PC-3 (cell line): Measurements from ENCODE around the gene ISM1. TPM values are rescaled to one million over a fixed set of nuclear protein-coding genes. Genes with fewer than 3 reads are reported as not detected.

Experiments
- ATAC-seq: fragments of 200-7000 bp; cut with Tn5 transposase; 2 replicates; pipeline ENCODE4 v1.9.1; 2020; ENCODE audit warnings: mild to moderate bottlenecking, moderate library complexity
- BruUV-seq: library from RNA; stranded (reverse); fragments of 400-500 nt; replicated peaks from 2 replicates; lab custom pipeline; 2021; lab: Mats Ljungman, UMichigan
- CTCF ChIA-PET: fragments of 300-600 bp; sonication (Branson Sonifier 250); formaldehyde crosslinking; loops from one replicate; lab custom pipeline; 2022; ENCODE audit warnings: antibody characterized with exemption; lab: Charles Lee
- POLR2A ChIA-PET: fragments of 300-600 bp; sonication (Branson Sonifier 250); formaldehyde crosslinking; loops from one replicate; lab custom pipeline; 2022; ENCODE audit warnings: antibody characterized with exemption; ENCODE audit not compliant: unreplicated experiment; lab: Charles Lee
- DNase-seq: peaks from one replicate; pipeline ENCODE4 v3.0.0-alpha.2; 2015
- H2AFZ ChIP-seq: fragments of 300-600 bp; sonication (generic); 2 replicates; pipeline ENCODE4 v1.6.0; 2016; ENCODE audit warnings: antibody characterized with exemption, low read length
- H3F3A ChIP-seq: fragments of 300-600 bp; sonication (generic); one replicate; pipeline ENCODE4 v1.6.0; 2017; ENCODE audit warnings: antibody characterized with exemption, low read length, control low read depth, mild to moderate bottlenecking; ENCODE audit not compliant: unreplicated experiment
- H3K27ac ChIP-seq: fragments of 300-600 bp; sonication (generic); 2 replicates; pipeline ENCODE4 v1.5.1; 2016; ENCODE audit warnings: mild to moderate bottlenecking, low read length
- H3K27me3 ChIP-seq: fragments of 300-600 bp; sonication (generic); 2 replicates; pipeline ENCODE4 v1.6.1; 2016; ENCODE audit warnings: low read length, mixed read lengths
- H3K36me3 ChIP-seq: fragments of 300-600 bp; sonication (generic); 2 replicates; pipeline ENCODE4 v1.6.1; 2016; ENCODE audit warnings: low read depth, mixed run types, low read length, mixed read lengths
- H3K4me1 ChIP-seq: fragments of 300-600 bp; sonication (generic); 2 replicates; pipeline ENCODE4 v1.5.1; 2016; ENCODE audit warnings: low read length; ENCODE audit not compliant: insufficient read depth
- H3K4me2 ChIP-seq: fragments of 300-600 bp; sonication (generic); 2 replicates; pipeline ENCODE4 v1.6.0; 2016; ENCODE audit warnings: low read length
- H3K4me3 ChIP-seq: fragments of 300-600 bp; sonication (generic); 2 replicates; pipeline ENCODE4 v1.5.1; 2016; ENCODE audit warnings: mild to moderate bottlenecking, low read length, mixed read lengths
- H3K79me2 ChIP-seq: fragments of 300-600 bp; sonication (generic); 2 replicates; pipeline ENCODE4 v1.6.1; 2017; ENCODE audit warnings: low read length, mixed read lengths
- H3K9ac ChIP-seq: fragments of 300-600 bp; sonication (generic); 2 replicates; pipeline ENCODE4 v1.6.0; 2016; ENCODE audit warnings: mild to moderate bottlenecking, low read length
- H3K9me2 ChIP-seq: fragments of 300-600 bp; sonication (generic); replicated peaks from 2 replicates; pipeline ENCODE4 v1.6.1; 2016; ENCODE audit warnings: mixed run types, low read length, mixed read lengths
- H3K9me3 ChIP-seq: fragments of 300-600 bp; sonication (generic); 2 replicates; pipeline ENCODE4 v1.6.1; 2016; ENCODE audit warnings: low read length, mixed read lengths
- H4K20me1 ChIP-seq: fragments of 300-600 bp; sonication (generic); 2 replicates; pipeline ENCODE4 v1.6.1; 2016; ENCODE audit warnings: low read length, mixed read lengths
- EZH2 ChIP-seq: fragments of 300-600 bp; sonication (generic); IDR thresholded peaks from one replicate; pipeline ENCODE4 v1.6.1; 2017; ENCODE audit warnings: antibody characterized with exemption, mild to moderate bottlenecking, low read length; ENCODE audit not compliant: unreplicated experiment
- EZH2phosphoT487 ChIP-seq: fragments of 300-600 bp; sonication (generic); IDR thresholded peaks from 2 replicates; pipeline ENCODE4 v1.6.1; 2018; ENCODE audit warnings: mild to moderate bottlenecking, antibody characterized with exemption, low read length, borderline replicate concordance
- intact Hi-C: fragments of 100-400 bp; cut with micrococcal nuclease; formaldehyde crosslinking; loops from 2 replicates; pipeline ENCODE4 v1.9.0; 2023
- total RNA-seq: library from RNA; depleted of rRNA; stranded (reverse); fragments of >200 nt; gene quantifications from 2 replicates; pipeline ENCODE4 v1.2.3, GENCODE V29; 2014
- TF ChIP-seq, protein P1 (sequence below): fragments of 300-600 bp; sonication (generic); conservative IDR thresholded peaks from 2 replicates; pipeline ENCODE4 v1.5.1; 2017; ENCODE audit warnings: antibody characterized with exemption, low read depth, mild to moderate bottlenecking, low read length

The ISM1 gene
- total RNA-seq, 1 experiment from 2014 or later: not detected

DNA sequence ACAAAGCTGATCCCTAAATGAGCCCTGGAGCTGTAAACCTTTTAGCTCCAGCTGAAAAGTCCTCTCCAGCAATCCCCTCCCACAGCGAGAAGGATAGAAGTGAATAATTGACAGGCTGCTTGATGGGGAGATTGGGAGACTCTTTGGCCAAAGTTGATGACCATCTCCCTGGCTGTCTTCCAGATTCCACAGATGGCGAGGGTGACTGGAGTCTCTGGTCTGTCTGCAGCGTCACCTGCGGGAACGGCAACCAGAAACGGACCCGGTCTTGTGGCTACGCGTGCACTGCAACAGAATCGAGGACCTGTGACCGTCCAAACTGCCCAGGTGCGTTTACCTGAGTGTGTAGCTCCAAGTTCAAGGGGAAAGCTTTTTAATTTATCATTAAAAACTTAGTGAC lies 67.3 kb downstream of the ISM1 start:
- H3K27me3 ChIP-seq: peaks cover 23% of the 10 kb centered on the region
- ChIA-PET POLR2A (no interaction called here), CTCF (interaction anchor here (0.6 kb wide), 1 partner anchor 391 kb away, joined by 4 read pairs; no protein-coding TSS in a partner anchor)
- no peaks in the 10 kb centered on the region for H3K9me3 ChIP-seq
- no peaks in the 10 kb centered on the region for H3F3A ChIP-seq
- no TSS peak for BruUV-seq
- no peak overlapping the region for H2AFZ ChIP-seq
- no peaks in the 10 kb centered on the region for H3K36me3 ChIP-seq
- DNase-seq: no peak
- H3K4me2 ChIP-seq: no peak overlapping the region
- no peaks in the 10 kb centered on the region for H3K9me2 ChIP-seq
- H4K20me1 ChIP-seq: 0 out of 2 replicates have a peak, but pooled peaks cover 4% of the 10 kb centered on the region
- TF ChIP-seq, protein P1, sequence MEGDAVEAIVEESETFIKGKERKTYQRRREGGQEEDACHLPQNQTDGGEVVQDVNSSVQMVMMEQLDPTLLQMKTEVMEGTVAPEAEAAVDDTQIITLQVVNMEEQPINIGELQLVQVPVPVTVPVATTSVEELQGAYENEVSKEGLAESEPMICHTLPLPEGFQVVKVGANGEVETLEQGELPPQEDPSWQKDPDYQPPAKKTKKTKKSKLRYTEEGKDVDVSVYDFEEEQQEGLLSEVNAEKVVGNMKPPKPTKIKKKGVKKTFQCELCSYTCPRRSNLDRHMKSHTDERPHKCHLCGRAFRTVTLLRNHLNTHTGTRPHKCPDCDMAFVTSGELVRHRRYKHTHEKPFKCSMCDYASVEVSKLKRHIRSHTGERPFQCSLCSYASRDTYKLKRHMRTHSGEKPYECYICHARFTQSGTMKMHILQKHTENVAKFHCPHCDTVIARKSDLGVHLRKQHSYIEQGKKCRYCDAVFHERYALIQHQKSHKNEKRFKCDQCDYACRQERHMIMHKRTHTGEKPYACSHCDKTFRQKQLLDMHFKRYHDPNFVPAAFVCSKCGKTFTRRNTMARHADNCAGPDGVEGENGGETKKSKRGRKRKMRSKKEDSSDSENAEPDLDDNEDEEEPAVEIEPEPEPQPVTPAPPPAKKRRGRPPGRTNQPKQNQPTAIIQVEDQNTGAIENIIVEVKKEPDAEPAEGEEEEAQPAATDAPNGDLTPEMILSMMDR: no peak
- no peak for TF ChIP-seq EZH2phosphoT487
- TF ChIP-seq EZH2: no peak
- H3K4me1 ChIP-seq: peaks cover 11% of the 10 kb centered on the region
- no peak for ATAC-seq
- H3K4me3 ChIP-seq: no peak overlapping the region
- intact Hi-C loops: no loop called here
- no peaks in the 10 kb centered on the region for H3K79me2 ChIP-seq
- H3K27ac ChIP-seq: no peak overlapping the region
- no peak overlapping the region for H3K9ac ChIP-seq

DNA sequence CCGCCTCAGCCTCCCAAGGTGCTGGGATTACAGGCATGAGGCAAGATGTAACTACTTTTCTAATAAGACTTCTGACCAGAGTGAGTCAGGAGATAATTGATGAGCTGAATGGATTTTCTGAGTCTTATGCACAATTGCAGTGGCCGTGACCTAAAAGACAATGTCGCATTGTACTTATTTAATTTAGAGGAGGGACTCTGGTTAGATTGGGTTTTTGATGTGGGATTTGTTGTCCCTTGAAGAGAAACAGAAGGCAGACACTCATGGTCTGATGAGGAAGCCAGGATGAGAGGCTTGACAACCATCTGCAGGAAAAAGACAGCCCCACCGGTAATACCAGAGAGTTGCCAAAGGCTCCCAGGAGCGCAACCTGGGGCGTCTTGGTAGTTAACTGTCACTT lies 68.0 kb downstream of the ISM1 start:
- POLR2A ChIA-PET: no interaction called here
- no TSS peak for BruUV-seq

DNA sequence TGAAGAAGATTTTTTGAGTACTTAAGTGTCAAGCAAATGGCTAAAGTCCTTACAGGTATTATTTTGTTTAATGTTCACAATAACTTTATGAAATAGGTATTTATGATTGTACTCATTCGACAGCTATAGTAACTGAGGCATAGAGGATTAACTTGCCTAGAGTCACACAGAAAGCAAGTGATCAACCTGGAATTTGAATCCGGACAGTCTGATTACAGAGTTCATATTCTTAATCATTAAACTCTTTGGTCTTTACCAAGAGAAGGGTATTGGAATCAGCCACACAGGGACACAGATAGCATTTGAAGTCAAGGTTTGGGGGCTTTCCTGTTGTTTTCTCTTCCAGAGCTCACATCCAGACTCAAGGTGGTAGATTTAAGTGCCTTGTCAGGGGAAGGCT lies 69.7 kb downstream of the ISM1 start:
- H3F3A ChIP-seq: no peaks in the 10 kb centered on the region
- no peak for DNase-seq
- no peaks in the 10 kb centered on the region for H3K9me2 ChIP-seq
- BruUV-seq: no TSS peak
- no peaks in the 10 kb centered on the region for H3K36me3 ChIP-seq
- no peak overlapping the region for H3K27ac ChIP-seq
- ChIA-PET POLR2A (no interaction called here), CTCF (no interaction called here)
- TF ChIP-seq EZH2phosphoT487 (no peak), EZH2 (no peak)
- TF ChIP-seq, protein P1: no peak
- peaks cover 12% of the 10 kb centered on the region; the same call in 1 of the 2 replicates for H3K27me3 ChIP-seq
- no peak overlapping the region for H2AFZ ChIP-seq
- no peak overlapping the region for H3K9ac ChIP-seq
- H3K4me1 ChIP-seq: peaks cover 11% of the 10 kb centered on the region
- ATAC-seq: no peak
- intact Hi-C loops: no loop called here
- H3K9me3 ChIP-seq: no peaks in the 10 kb centered on the region
- no peak overlapping the region for H3K4me3 ChIP-seq
- H3K79me2 ChIP-seq: no peaks in the 10 kb centered on the region
- 0 out of 2 replicates have a peak, but pooled peaks cover 4% of the 10 kb centered on the region for H4K20me1 ChIP-seq
- H3K4me2 ChIP-seq: no peak overlapping the region

More for the DNA sequence above, 68.0 kb downstream of the ISM1 start:
- Histone ChIP-seq H3F3A (no peaks in the 10 kb centered on the region), H3K4me1 (peaks cover 11% of the 10 kb centered on the region), H3K9ac (no peak overlapping the region), H3K4me3 (no peak overlapping the region), H4K20me1 (0 out of 2 replicates have a peak, but pooled peaks cover 4% of the 10 kb centered on the region), H3K27me3 (peaks cover 16% of the 10 kb centered on the region), H3K79me2 (no peaks in the 10 kb centered on the region), H2AFZ (no peak overlapping the region), H3K27ac (no peak overlapping the region), H3K36me3 (no peaks in the 10 kb centered on the region), H3K9me2 (no peaks in the 10 kb centered on the region), H3K4me2 (no peak overlapping the region), H3K9me3 (no peaks in the 10 kb centered on the region)
- CTCF ChIA-PET: no interaction called here
- ATAC-seq: no peak
- DNase-seq: no peak
- TF ChIP-seq EZH2: no peak
- TF ChIP-seq, protein P1: no peak
- no peak for TF ChIP-seq EZH2phosphoT487
- intact Hi-C loops: no loop called here
